ENCODE results near the gene KIF16B. TPM values are rescaled to one million over a fixed set of nuclear protein-coding genes. Genes with fewer than 3 reads are reported as not detected.

KIF16B gene
- total RNA-seq, 1 experiment from 2014 or later: 16.6 TPM

GRCh38 chr20:16296931-16297330 lies 276.3 kb downstream of the KIF16B start:
- no peaks in the 10 kb centered on the region for H3K9me3 ChIP-seq (ENCODE audit: control insufficient read depth, insufficient read depth, low read depth, low read length)
- DNase-seq (ENCODE audit: low read depth, low spot score) (no peak), ATAC-seq (no peak)
- BruUV-seq (replicated peaks): no TSS peak
- TF ChIP-seq REST (IDR thresholded peaks at IDR 0.05; ENCODE audit: insufficient read depth in 1 of 2, low read depth in 2 of 2, low read length in 1 of 2) (no peak), SIN3A (IDR thresholded peaks at IDR 0.05; ENCODE audit: borderline replicate concordance, insufficient read depth, low read depth, low read length) (no peak), TCF7L2 (IDR thresholded peaks at IDR 0.05; ENCODE audit: low read depth, low read length) (no peak), POLR2AphosphoS5 (IDR thresholded peaks at IDR 0.05; ENCODE audit: low read depth, low read length) (no peak), CTCF (IDR thresholded peaks at IDR 0.05) (no peak)
- CTCF ChIA-PET: no interaction called here
- POLR2A ChIA-PET: no interaction called here
- in situ Hi-C loops (cut with HindIII; ENCODE audit: low pct_unique_long_range_greater_than_20kb, low sequenced_read_pairs) (no loop called here), intact Hi-C loops (cut with micrococcal nuclease; ENCODE audit: unreplicated experiment) (no loop called here)
- H3K27me3 ChIP-seq (ENCODE audit: control insufficient read depth, insufficient read depth, low read length): no peaks in the 10 kb centered on the region
- H3K27ac ChIP-seq (ENCODE audit: low read length): no peak overlapping the region
- no peaks in the 10 kb centered on the region for H3K36me3 ChIP-seq (ENCODE audit: control insufficient read depth, insufficient read depth, low read length)
- H3K4me1 ChIP-seq (ENCODE audit: control insufficient read depth, insufficient read depth, low read length): no peaks in the 10 kb centered on the region
- H3K4me3 ChIP-seq (ENCODE audit: low read depth in 2 of 2, low read length in 2 of 2): no peak overlapping the region

- TF ChIP-seq CTCF (IDR thresholded peaks at IDR 0.05): no peak
- TF ChIP-seq SIN3A (IDR thresholded peaks at IDR 0.05; ENCODE audit: borderline replicate concordance, insufficient read depth, low read depth, low read length): no peak
- TF ChIP-seq TCF7L2 (IDR thresholded peaks at IDR 0.05; ENCODE audit: low read depth, low read length): no peak
- TF ChIP-seq REST (IDR thresholded peaks at IDR 0.05; ENCODE audit: insufficient read depth in 1 of 2, low read depth in 2 of 2, low read length in 1 of 2): no peak
- TF ChIP-seq POLR2AphosphoS5 (IDR thresholded peaks at IDR 0.05; ENCODE audit: low read depth, low read length): no peak
- H3K9me3 ChIP-seq (ENCODE audit: control insufficient read depth, insufficient read depth, low read depth, low read length): no peaks in the 10 kb centered on the region
- H3K27me3 ChIP-seq (ENCODE audit: control insufficient read depth, insufficient read depth, low read length): no peaks in the 10 kb centered on the region
- DNase-seq (ENCODE audit: low read depth, low spot score): no peak
- no peaks in the 10 kb centered on the region for H3K36me3 ChIP-seq (ENCODE audit: control insufficient read depth, insufficient read depth, low read length)
- H3K4me3 ChIP-seq (ENCODE audit: low read depth in 2 of 2, low read length in 2 of 2): no peak overlapping the region
- POLR2A ChIA-PET: no interaction called here
- in situ Hi-C loops (cut with HindIII; ENCODE audit: low pct_unique_long_range_greater_than_20kb, low sequenced_read_pairs) (no loop called here), intact Hi-C loops (cut with micrococcal nuclease; ENCODE audit: unreplicated experiment) (no loop called here)
- no peak for ATAC-seq
- CTCF ChIA-PET: no interaction called here
- H3K4me1 ChIP-seq (ENCODE audit: control insufficient read depth, insufficient read depth, low read length): no peaks in the 10 kb centered on the region
- no TSS peak for BruUV-seq (replicated peaks)
- H3K27ac ChIP-seq (ENCODE audit: low read length): no peak overlapping the region
Measured at GRCh38 chr20:16295534-16295933, 277.7 kb downstream of the KIF16B start.
